GM20431 (cell line): ENCODE measurements around the gene DRC7.
"Not testable (repeated sequence)": the region's sequence is repeated elsewhere in the genome, so short reads cannot be mapped to it uniquely, and the experiment has no call there.

Experiments used
- in situ Hi-C: fragments of 300-500 bp; cut with MseI, MboI; formaldehyde crosslinking; loops from one replicate; pipeline ENCODE4 v1.15.0; 2020; ENCODE audit warnings: low sequenced_read_pairs; ENCODE audit not compliant: unreplicated experiment

Gene DRC7

DNA sequence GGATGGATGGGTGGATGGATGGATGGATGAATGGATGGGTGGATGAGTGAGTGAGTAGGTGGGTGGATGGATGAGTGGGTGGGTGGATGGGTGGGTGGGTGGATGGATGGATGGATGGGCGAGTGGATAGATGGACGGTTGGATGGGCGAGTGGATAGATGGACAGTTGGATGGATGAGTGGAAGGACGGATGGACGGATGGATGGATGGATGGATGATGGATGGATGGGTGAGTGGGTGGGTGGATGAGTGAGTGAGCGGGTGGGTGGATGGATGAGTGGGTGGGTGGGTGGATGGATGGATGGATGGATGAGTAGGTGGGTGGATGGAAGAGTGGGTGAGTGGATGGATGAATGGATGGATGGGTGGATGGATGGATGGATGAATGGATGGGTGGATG lies 35.2 kb downstream of the DRC7 start:
- in situ Hi-C loops: not testable (repeated sequence)

DNA sequence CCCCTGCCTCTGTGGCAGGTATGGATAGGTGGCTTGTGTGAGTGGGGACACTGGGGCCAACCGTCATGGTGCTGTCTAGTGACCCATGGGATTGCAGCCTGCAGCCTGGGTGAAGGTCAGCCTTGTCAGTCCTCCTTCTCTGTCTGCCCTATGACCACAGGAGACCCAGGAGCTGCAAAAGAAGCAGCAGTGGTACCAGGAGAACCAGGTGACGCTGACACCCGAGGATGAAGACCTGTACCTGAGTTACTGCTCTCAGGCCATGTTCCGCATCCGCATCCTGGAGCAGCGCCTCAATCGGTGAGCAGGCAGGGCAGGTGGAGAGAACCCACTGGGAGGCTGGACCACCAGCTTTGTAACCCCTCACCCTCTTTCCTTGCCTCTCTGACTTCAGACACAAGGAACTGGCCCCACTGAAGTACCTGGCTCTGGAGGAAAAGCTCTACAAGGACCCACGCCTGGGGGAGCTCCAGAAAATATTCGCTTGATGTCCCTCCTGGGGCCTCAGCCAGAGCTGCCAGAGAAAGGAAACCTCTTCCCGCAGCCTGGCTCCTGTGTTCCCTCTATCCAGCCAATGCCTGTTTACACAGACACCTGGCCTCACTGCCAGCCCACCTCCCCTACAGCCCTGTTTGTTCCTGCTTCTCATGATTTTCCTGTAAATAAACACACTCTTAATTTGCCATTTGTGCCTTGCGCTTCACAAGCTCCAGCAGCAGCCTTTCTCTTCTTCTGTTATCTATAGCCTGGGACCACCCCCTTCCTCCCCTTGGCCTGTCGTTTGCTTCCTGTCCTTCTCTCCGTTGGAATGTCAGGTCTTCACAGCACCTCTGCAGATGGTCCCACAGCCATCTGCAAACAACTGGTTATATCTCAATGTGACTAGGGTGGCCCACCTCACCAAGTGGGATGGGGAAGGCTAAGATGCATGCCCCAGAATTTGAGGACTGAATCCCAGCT lies 36.4 kb downstream of the DRC7 start:
- in situ Hi-C loops: no loop called here

DNA sequence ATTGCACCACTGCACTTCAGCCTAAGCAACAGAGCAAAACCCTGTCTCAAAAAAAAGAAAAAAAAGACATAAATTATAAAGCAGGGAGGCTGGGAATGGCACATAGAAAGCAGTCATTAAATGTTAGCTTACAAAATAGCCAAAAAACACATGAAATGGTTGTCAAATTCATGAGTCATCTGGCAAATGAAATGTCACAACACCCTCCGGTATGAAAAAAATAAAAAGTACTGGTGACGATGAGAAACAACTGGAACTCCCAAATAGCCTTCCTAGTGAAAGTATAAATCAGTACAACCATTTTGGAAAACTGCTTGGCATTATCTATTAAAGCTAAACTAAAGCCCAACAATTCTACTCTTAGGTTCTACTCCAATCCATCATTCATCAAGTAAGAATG lies 37.4 kb downstream of the DRC7 start:
- in situ Hi-C loops: no loop called here

DNA sequence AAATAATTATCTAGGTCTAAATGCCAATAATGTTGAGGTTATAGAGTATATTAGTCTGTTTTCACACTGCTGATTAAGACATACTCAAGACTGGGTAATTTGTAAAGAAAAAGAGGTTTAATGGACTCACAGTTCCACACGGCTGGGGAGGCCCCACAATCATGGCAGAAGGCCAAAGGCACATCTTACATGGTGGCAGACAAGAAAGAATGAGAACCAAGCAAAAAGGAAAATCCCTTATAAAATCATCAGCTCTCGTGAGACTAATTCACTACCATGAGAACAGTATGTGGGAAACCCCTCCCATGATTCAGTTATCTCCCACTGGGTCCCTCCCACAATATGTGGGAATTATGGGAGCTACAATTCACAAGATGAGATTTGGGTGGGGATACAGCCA lies 38.1 kb downstream of the DRC7 start:
- in situ Hi-C loops: no loop called here

DNA sequence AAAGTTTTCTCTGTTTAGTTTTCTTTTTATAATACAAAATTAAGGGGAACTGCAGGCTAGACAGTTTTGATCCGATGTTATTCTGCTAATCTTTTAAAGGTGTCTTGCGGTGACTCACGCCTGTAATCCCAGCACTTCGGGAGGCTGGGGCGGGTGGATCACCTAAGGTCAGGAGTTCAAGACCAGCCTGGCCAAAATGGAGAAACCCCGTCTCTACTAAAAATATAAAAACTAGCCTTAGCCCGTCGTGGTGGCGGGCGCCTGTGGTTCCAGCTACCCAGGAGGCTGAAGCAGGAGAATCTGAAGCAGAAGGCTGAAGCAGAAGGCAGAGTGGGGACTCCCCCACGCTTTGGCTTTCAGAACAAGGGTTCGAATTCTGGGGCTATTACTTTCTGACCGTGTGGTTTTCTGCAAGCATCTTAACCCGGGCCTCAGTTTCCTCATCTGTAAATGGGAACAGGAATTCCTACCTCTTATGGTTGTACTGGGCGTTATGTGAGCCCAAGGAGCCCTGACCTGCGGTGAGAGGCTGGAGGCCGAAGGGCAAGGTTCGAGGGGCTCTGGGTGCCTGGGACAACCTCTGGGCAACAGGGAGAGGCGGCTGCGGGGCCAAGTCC lies 39.8 kb downstream of the DRC7 start:
- in situ Hi-C loops: no loop called here

DNA sequence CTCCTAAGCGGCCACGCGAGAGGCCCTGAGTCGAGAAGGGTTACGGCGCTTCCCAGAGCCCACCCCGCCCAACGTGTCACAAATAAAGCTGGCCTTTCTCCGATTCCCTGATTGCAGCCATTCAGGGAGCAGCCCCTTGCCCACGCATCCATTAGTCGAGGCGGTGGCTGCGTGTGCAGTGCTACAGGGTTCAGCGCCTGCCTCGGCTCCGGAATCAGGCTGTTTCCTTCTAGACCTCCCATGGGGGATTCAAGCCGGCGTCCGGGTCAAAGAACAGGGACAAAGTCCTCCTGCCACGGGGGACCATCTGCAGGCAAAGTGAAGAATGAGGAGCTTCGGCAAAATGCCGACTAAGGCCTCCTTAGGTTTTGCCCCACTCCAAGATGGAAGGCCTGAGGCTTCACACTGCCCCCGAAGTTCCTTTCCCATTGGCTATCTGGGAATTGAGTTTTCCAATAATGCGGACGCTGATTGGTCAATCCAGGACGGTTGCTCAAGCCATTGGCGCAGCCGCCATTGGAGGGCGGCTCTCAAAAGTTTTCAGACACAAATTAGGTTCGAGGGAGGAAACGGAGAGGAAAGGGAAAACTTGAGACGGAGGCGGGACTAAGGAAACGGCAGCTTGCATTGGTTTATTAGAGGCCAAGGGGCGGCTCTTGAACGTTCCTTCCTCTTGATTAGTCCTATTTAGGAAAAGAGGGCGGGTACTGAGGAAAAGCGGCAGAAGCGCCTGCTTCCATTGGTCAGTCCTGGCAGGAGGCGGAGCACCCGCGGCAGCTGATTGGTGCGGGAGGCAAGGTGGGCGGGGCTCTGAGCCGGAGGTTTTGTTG lies 40.5 kb downstream of the DRC7 start:
- in situ Hi-C loops: no loop called here

DNA sequence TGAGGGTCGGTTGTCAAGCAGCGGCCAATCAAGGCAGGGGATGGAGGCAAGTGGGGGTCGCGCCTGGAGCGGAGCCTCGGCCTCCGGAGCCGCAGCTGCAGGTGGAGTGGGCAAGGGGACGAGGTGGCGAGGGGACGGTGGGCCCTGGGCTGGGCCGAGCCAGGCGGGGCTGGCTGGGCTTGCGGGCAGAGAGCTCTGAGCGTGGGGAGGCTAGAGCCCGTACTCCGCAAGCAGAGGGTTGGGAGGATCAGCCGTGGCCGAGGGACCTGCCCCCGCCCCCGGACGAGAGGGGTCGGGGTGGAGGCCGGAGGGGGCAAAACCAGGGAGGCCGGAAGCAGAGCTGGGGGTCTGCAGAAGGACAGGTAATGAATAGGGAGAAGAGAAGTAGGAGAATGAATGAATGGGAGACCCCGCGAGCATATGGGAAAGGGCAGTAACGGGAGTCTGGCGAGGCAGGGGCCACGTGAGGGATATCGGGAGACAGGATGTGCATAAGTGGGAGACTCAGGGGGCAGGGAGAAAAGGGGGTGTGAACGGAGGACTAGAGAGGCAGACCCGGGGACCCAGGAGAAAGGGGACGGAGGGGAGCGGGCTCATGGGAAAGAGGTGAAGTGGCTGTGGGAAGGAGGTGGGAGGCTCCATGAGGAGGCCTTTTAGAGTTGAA lies 41.3 kb downstream of the DRC7 start, which contains the start of gene KATNB1:
Gene KATNB1, plus strand, starts transcription at position 16 of the 664 bp plus-strand sequence. CDS start 1,474 bp downstream, outside the sequence.
- in situ Hi-C loops: no loop called here

DNA sequence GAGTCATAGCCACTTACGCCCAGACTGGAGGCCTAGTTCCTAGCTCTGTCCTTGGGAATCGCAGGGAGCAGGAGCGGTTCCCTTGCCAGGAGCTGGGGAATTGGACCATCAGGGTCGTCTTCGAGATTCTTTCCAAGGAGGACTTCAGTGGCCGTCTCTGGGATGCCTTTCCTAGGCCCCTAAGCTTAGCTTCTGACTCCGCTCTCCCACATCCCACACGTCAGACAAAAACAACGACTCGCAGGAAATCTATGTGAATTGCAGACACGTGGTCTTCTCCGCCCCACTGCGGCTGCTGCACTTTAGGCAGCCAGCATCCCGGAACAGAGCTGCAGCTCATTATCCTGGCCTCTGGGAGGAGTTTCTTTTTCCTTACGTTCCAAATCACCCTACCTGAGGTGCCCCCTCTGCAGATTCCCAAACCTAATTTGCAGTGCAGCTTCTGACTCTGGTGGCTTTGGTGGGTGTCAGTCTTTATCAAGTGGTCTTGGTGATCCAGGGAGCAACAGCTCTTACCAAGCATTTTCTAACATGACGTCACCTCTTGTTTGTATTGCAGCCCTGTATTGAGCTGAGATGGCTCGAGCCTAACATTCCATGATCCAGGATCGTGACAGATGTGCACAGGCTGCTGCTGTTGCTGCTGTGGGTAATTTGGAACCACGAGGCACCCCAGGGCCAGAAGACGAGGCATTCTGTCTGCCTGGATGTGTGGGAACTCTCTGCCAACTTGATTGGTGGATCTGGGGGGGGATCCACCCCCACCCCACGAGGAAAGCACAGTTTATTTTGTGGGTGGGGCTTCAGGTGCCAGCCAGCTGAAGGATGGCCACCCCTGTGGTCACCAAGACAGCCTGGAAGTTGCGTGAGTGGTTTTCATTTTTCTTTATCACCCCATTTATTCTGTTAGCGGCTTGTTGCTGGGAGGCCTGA lies 42.1 kb downstream of the DRC7 start:
- in situ Hi-C loops: no loop called here

DNA sequence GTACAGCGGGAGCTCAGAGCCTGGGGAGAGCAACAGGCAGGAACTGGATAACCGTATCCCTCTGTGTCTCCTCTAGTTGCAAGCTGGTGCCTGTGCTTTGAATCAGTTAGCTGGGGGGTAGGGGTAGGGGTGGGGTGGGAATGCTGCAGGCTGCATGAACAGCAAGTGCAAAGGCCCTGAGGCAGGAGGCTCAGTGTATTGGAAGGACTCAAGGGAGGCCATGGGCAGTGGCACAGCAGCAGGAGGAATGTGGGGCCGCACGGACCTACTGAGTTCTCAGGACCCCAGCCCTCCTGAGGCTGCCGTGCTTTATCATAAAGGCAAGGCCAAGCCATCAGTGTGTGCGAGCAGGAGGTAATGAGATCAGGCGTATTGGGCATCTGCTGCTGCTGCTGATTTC lies 44.2 kb downstream of the DRC7 start:
- in situ Hi-C loops: no loop called here

DNA sequence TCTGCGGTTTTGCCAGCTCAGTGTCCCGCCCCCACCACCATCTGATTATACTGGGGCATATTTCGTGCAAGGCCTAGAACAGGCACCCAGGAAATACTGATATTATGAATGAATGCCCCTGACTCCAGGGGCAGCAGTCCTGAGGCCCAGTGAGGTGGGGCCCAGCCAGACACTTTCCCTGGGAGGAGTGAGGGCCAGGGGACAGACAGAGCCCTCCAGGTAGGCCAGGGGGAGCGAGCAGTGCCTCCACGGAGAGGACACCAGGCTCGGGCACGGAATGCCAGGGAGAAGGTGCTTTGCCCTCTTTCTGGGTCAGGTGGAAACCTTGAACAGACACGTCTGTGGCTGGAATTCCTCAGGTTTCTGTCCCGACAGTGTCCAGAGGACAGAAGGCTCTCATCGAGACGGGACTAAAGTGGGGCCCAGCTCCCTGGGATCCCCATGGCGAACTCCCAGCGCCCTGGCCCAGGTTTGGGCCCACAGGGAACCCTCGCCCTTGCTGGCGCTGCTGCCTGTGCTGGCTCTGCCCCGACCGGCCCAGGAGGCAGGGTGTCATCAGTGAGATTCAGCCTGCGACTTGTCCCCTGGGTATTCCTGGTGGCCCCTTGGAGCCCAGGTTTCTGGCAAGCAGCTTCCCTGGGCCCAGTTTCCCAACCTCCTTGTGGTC lies 45.3 kb downstream of the DRC7 start:
- in situ Hi-C loops: no loop called here

DNA sequence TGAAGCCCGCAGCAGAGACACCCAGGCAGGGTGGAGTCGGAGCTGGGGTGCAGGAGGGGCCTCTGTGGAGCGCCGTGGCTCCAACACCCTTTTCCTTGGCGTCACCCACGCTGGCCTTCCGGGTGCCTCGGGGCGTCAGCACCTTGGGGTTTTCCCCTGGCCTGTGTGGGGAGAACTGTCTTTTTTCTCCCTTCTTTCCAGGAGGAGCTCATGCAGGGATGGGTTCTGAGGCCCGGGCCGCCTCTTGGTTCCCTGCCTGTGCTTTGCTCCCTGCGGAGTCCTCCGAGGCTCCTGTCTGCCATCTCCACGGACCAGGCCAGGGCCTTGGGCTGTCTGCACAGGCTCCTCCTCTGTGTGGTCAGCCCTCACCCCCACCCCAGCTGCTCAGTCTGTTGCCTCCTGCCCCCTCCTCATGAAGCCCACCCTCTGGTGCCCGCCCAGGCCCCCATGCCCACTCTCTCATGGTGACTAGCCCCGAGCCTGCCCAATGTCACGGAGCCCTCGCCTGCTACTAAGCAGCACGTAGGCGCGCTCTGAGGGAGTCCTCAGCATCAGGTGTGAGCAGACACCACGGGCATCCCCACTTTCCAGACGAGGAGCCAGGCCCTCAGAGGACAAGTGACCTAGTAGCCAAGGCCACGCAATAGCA lies 45.9 kb downstream of the DRC7 start:
- in situ Hi-C loops: no loop called here

DNA sequence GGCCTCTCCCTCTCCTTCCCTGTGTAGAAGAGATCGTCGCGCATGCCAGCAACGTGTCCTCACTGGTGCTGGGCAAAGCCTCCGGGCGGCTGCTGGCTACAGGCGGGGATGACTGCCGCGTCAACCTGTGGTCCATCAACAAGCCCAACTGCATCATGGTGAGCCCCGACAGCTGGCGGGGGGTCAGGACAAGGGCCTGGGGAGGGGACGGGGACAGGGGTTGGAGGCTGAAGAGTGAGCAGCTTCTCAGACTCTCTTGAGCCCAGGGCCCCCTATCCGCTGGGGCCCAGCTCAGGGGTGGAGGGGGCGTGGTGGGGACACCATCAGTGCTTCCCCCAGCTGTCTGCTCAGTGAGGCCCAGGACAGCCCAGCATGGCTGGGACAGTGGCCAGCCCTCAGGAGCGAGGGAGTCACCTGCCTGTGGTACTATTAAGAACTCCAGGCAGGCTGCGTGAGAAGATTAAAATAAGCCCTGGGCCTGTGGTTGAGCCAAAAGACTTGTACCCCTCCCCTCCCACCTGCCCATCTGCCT lies 47.1 kb downstream of the DRC7 start:
- in situ Hi-C loops: no loop called here

DNA sequence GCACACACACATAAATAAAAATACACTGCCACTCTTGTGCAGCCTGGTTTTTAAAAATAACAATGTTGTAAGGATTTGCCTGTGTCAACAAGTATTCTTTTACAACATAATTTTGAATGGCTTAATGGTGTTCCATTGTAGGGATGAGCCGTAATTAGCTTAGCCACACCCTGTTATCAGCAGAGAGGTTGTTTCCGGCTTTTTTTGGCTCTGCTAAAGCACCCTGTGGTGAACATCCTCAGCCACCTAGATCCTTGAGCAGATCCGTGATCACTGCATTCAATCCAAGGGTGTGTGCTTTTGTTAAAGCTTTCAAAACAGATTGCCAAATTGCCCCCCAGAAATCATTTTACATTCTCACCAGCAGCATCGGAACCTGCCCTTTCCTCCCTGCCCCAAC lies 47.9 kb downstream of the DRC7 start:
- in situ Hi-C loops: no loop called here

DNA sequence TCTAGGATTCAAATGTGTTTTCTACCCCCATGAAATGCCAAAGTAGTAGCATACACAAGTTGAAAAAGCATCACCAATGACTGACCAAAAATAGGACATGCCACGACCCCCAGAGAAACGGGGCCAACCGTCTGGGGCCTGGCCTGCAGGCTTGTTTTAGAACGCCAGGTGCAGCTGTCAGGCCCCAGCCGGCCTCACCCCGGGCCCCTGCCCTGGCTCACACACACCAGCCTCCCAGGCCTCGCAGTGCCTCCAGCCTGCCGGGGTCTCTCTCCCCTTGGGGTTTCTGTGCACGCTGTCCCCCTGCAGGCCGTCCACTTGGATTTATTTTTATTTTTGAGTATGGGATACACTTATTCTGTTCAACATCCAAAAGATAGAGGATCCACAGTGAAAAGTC lies 48.9 kb downstream of the DRC7 start:
- in situ Hi-C loops: no loop called here

DNA sequence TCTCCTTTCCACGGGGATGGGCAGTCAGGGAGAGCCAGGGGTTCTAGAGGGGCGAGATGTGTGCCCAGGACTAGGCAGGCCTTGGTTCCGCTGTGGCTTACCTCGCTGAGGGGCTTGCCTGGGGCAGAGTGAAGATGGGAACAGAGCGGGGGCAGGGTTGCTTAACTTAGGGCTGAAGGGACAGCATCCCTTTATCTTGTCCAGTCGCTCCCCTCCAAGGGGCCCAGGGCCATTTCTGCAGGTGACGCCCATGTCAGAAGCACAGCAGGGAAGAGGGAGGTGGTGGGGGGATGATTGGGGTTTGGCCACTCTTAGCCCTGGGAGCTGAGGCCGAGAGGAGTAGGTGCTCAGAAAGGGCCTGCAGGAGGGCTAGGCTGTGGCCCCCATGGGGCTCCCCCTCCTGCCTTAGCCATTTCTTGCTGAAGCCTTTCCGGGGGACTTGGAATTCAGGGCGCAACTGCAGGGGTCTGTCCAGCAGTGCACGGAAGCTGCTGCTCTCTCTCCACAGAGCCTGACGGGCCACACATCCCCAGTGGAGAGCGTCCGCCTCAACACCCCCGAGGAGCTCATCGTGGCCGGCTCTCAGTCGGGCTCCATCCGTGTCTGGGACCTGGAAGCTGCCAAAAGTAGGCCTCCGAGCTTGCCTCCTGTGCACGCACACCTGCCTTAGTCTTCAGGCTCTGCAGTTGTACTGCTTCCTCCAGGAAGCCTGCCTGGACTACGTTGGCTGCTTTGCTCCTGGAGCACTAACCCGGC lies 49.5 kb downstream of the DRC7 start:
- in situ Hi-C loops: no loop called here

DNA sequence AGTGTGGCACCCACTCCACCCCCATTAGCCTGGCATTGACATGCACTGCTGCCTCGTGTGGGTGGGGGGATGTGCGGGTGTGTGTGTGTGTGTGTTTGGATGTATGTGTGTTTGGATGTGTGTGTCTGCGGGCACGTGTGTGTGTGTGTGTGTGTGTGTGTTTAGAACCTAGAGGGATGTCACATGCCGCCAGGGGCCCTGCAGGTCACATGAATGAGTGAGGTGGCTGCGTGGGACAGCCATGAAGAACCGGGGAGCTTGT lies 50.0 kb downstream of the DRC7 start:
- in situ Hi-C loops: no loop called here

DNA sequence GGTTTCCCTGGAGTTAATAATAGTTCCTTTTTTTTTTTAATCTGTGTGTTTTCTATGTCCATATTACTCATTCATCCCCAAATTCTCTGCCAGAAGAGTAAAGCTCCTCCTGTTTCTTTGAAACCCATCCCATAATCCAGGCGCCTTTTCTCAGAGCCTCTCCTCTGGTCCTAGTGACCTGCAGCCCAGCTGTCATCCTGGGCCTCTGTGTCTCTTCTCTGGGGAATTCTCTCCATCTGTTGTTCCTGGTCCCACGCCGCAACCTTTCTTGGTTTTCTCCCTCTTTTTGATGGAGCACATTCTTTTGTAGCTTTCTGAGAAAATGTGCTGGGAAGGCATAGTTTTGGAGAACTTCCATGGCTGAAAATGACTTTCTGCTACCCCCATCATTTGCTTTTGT lies 51.2 kb downstream of the DRC7 start:
- in situ Hi-C loops: no loop called here
